IPS-NIHi11 (cell line): ENCODE data around the gene CCSER1.

Experiments used
- DNase-seq: peaks from one replicate; pipeline ENCODE4 v3.0.0; 2012; ENCODE audit warnings: mixed read lengths, low spot score

Gene CCSER1

GRCh38 chr4:90198086-90198847 lies 71.1 kb downstream of the CCSER1 start:
- DNase-seq, result peak; percentile 39

GRCh38 chr4:90207887-90208454 lies 80.8 kb downstream of the CCSER1 start:
- no peak for DNase-seq

- no peak for DNase-seq
Observed at GRCh38 chr4:90209922-90210321, 82.7 kb downstream of the CCSER1 start.

DNA sequence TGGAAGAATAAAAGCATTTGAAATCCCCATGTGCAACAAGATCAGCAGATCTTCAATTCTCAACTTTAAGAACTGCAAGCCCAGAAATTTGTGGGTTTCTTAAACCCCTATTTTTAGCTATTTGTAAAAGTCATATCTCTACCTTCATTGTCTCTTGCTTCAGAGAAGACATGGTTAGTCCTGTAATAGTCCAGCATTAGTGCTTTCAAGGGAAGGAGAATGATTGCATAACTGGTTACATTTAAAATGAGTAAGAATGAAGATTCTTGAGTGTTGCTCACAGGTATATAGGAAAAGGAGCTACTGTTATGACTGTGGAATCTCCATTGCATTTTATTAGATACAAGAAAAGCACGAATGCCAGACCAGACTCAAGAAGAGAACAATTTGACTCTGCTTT lies 84.0 kb downstream of the CCSER1 start:
- no peak for DNase-seq

DNA sequence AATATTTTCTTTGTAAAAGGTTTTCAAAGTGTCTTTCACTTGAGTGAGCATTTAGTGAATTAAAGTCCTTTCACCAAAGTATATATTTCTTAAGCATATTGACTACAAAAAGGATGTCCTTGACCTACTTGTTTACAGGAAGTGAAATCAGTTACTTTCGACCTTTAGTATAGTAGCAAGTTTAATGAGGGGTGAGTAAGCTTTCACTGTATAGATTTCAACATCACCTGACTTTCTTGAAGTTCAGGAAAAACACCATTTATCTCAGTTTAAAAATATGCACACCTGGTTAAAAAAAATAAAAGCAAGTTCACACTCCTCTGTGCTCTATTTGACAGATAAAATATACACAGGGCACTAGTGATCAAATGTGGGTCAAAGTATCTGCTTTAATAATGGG lies 88.1 kb downstream of the CCSER1 start:
- DNase-seq, result no peak

DNA sequence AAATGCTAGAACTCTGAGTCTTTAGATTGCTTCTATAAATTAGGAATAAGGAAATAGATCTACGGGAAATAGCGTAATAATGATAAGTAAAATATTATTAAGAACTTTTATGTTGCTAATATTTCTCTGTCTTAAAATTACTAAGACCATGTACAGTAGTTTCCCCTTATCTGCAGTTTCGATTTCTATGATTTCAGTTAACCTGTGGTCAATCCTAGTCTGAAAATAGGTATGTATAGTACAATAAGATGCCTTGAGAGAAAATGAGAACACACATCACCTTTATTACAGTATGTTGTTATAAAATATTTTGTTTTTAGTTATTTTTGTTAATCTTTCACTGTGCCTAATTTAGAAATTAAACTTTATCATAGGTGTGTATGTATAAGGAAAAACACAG lies 92.6 kb downstream of the CCSER1 start:
- no peak for DNase-seq

GRCh38 chr4:90220459-90220858 lies 93.3 kb downstream of the CCSER1 start:
- no peak for DNase-seq

DNA sequence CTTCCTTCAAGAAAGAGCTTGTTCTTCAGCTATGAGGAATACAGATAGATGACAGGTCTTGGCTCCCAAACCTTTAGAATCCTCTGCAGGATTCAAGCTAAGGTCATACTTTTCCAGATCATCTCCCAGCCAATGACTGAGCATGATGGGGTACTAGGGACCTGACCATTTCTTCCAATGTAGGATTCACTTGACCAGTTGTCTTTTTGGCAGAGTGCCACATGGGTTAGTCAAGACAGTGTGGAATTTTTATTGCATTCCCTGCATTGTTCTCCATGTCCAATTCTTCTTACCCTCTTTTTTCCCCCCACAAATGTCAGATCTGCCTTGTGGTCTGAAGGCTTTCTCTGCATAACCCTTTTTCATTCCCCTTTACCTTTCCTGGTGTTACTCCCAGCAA lies 99.5 kb downstream of the CCSER1 start:
- DNase-seq, result no peak

- DNase-seq, result no peak
Observed at GRCh38 chr4:90227177-90227576, 100.0 kb downstream of the CCSER1 start.

- DNase-seq, result no peak
Observed at GRCh38 chr4:90234916-90235547, 107.8 kb downstream of the CCSER1 start.

DNA sequence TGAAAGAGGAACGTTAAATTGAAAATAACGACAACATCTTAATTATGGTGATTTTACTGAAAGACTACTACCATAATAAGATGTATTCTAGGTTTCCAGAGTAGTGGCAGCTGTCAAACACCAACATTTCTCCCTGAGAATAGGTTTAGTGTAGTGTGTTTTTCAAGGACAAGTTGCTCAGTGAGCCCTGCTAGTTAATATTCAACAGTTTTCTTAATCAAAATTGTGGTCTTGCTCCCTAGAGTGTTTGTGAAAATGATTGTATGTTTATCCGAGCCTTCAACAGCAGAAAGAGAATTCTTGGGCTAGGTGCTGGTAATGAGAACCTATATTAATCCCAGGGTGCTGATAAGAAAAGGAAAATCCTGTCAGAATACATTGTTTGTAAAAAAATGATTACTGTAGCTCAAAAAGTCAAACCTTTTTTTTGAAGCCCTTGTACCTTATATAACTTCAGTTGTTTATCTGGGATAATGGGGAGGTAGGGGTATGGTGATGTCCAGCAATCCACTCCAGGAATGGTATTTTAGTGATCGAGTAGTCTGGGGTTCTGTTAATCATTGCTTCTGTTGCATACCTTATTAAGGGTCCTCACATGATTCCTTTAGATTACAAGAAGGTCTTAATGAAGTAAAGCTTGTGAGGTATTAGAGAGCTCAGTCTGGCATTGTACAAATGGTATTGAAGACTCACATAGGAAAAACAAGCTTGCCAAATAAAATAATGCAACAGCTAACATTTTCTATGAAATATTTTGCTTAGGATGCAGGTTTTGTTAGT lies 110.7 kb downstream of the CCSER1 start:
- DNase-seq, result no peak

- no peak for DNase-seq
Observed at GRCh38 chr4:90240333-90240732, 113.1 kb downstream of the CCSER1 start.

DNA sequence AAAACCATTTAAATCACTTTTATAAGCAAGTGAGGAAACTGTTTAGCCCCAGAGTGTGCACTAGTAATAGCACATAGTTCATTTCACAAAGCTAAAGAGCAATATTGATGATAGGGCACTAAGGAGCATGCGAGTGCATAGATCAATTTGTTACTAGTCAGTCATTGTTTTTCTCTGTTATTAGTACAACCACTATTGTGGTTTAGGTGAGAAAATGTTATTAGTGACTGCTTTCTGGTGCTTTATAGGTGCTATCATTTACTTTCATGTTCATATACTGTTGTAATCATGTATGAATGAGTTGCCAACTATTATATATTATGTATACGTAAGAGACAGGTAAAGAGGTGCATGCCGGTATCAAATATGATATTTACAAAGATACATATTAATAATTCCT lies 113.8 kb downstream of the CCSER1 start:
- no peak for DNase-seq

- no peak for DNase-seq
Observed at GRCh38 chr4:90245837-90246236, 118.6 kb downstream of the CCSER1 start.

GRCh38 chr4:90246816-90247215 lies 119.6 kb downstream of the CCSER1 start:
- no peak for DNase-seq

DNA sequence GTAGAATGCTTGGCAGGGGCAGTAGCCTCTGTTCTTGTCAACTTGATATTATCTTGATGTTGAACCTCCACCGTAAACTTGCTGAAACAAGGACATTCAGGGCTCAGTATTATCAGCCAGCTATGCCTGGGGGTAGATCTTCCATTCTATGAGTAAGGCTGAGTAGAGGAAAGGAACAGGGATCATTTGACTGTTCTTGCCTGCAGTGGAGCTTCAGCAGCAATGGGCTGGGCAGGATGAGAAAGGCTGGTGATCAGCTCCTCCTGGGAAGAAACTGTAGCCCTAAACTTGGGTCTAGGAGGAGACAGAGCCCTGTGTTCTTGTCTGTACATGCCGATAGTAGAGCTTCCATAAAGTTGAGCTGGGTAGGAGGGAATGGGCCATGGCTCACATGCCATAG lies 127.2 kb downstream of the CCSER1 start:
- DNase-seq, result no peak

- DNase-seq, result no peak
Observed at GRCh38 chr4:90274175-90274574, 147.0 kb downstream of the CCSER1 start.

GRCh38 chr4:90280954-90281353 lies 153.8 kb downstream of the CCSER1 start:
- no peak for DNase-seq

DNA sequence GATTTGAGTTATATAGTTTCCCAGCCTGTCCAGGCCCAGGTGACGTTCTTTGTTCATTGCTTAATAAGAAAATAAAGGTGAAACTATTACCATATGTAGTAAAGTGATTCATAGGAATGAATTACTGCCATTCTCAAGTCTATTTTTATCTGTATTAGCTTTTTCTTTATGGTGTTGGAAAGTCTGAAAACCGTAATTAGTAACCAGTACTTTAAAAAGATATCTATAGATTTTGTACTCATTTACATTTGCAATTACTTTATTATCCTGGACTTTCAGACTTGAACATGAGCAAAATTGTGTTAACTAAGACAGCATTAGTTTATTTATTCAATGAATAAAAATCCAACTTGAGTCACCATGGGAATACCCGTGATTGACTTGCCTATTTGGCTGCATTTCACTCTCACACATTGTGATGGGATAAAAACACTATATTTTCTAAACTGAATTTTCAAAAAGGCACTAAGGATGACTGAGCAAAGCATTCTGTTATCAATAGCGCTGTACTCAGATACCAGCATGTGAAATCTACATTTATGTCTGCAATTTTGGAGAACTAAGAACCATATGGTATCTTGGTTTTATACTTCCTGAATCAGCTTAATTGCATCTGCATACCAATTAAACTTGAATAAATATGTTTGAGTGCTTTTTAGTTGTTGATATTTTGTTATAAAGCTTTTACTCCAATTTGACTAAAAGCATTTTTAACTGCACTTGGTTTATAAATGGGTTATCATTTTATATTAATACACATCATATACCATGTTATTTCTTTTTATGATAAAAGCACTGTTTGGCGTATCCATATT lies 154.6 kb downstream of the CCSER1 start:
- DNase-seq, result no peak

GRCh38 chr4:90290345-90290744 lies 163.2 kb downstream of the CCSER1 start:
- no peak for DNase-seq

DNA sequence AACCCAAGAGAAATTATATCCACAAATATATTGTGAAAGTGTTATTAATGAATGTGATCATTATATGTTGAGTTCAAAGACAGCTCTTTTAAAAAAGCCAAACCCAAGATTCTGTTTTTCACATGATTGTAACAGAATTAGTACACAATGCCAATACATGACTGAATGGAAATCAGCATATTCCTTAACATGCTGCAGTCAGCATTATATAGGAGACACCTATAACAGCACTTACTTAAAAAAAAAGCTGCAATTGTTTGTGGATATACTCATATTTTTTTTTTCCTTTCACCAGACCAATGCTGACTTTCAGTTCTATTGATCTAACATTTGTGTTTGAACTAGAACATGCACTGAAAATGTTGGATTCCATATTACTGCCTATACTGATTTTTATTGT lies 165.2 kb downstream of the CCSER1 start:
- no peak for DNase-seq

DNA sequence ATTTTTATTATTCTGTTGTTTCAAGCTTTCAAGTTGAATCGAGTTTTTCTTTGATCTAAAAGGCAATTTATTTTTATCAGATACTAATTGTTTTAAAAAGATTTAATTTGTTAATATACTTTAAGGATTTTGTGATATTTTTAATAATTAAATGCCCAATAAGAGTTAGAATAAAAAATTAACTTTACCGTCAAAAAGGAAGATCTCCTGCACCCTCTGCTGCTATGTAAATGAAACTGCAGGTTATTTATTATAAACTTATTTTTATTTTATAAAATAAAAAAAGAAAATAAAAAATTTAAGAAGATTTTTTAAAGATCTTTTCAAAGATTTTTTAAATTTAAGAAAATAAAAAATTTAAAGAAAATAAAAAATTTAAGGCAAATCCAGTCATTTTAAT lies 166.1 kb downstream of the CCSER1 start:
- no peak for DNase-seq
